T-helper 22 cell (primary cell): ENCODE measurements around the gene EYA4.
"Not testable (repeated sequence)": the region's sequence is repeated elsewhere in the genome, so short reads cannot be mapped to it uniquely, and the experiment has no call there.

Experiments used
- DNase-seq: peaks from one replicate; pipeline ENCODE4 v3.0.0-alpha.2; 2020; ENCODE audit warnings: low read depth

EYA4 gene

GRCh38 chr6:133532908-133533307, 291.8 kb downstream of the EYA4 start:
- no peak for DNase-seq

- no peak for DNase-seq
These were observed 298.5 kb downstream of the EYA4 start for GRCh38 chr6:133539502-133540259.

GRCh38 chr6:133540361-133540760, 299.2 kb downstream of the EYA4 start:
- DNase-seq = no peak

GRCh38 chr6:133541040-133541439, 299.9 kb downstream of the EYA4 start:
- DNase-seq = no peak

GRCh38 chr6:133542056-133542821, 301.1 kb downstream of the EYA4 start:
- no peak for DNase-seq

- no peak for DNase-seq
These were observed 303.3 kb downstream of the EYA4 start for GRCh38 chr6:133544419-133544818.

- no peak for DNase-seq
These were observed 304.9 kb downstream of the EYA4 start for GRCh38 chr6:133546098-133546497.

- no peak for DNase-seq
These were observed 306.0 kb downstream of the EYA4 start for GRCh38 chr6:133547136-133547535.

GRCh38 chr6:133548423-133549159, 307.4 kb downstream of the EYA4 start:
- DNase-seq = no peak

GRCh38 chr6:133549371-133549801, 308.2 kb downstream of the EYA4 start:
- no peak for DNase-seq

GRCh38 chr6:133550026-133550425, 308.9 kb downstream of the EYA4 start:
- DNase-seq = no peak

- no peak for DNase-seq
These were observed 310.3 kb downstream of the EYA4 start for GRCh38 chr6:133551436-133551835.

GRCh38 chr6:133551847-133552341, 310.7 kb downstream of the EYA4 start:
- no peak for DNase-seq

GRCh38 chr6:133553652-133554051, 312.5 kb downstream of the EYA4 start:
- no peak for DNase-seq

- not testable (repeated sequence) for DNase-seq
These were observed 313.0 kb downstream of the EYA4 start for GRCh38 chr6:133554121-133554520.

GRCh38 chr6:133555685-133556084, 314.5 kb downstream of the EYA4 start:
- no peak for DNase-seq

GRCh38 chr6:133559926-133560325, 318.8 kb downstream of the EYA4 start:
- no peak for DNase-seq

GRCh38 chr6:133567636-133568035, 326.5 kb downstream of the EYA4 start:
- no peak for DNase-seq

- no peak for DNase-seq
These were observed 328.1 kb downstream of the EYA4 start for GRCh38 chr6:133568970-133569889.

GRCh38 chr6:133571681-133572080, 330.5 kb downstream of the EYA4 start:
- DNase-seq = no peak

GRCh38 chr6:133577851-133578250, 336.7 kb downstream of the EYA4 start:
- DNase-seq = no peak
